GM19463 (cell line): ENCODE data around the gene UST.
A peak's percentile ranks its signal among the peaks of the same experiment; 100 is the strongest.

Source experiments
- ATAC-seq: cut with Tn5 transposase; IDR thresholded peaks from one replicate; pipeline ENCODE4 v1.9.1; 2021; ENCODE audit warnings: mild to moderate bottlenecking, moderate library complexity; ENCODE audit not compliant: unreplicated experiment

Gene UST

GRCh38 chr6:148746363-148747144 is at the start of gene UST:
UST (plus strand) TSS chr6:148747030; CDS start chr6:148747431, 401 bp downstream.
- peak; percentile 46 for ATAC-seq

- ATAC-seq = no peak
Measured at GRCh38 chr6:148697895-148698440, 48.9 kb upstream of the UST start.

- ATAC-seq = no peak
Measured at GRCh38 chr6:148698671-148699180, 48.1 kb upstream of the UST start.

GRCh38 chr6:148700047-148700715 is 46.6 kb upstream of the UST start:
- ATAC-seq = no peak

- peak; percentile 78 for ATAC-seq
Measured at GRCh38 chr6:148700741-148701311, 46.0 kb upstream of the UST start.

GRCh38 chr6:148701375-148701774 is 45.5 kb upstream of the UST start:
- peak; percentile 17 for ATAC-seq

- ATAC-seq = no peak
Measured at GRCh38 chr6:148703900-148704299, 42.9 kb upstream of the UST start.

GRCh38 chr6:148704400-148705246 is 42.2 kb upstream of the UST start:
- no peak for ATAC-seq

GRCh38 chr6:148708707-148709106 is 38.1 kb upstream of the UST start:
- no peak for ATAC-seq

GRCh38 chr6:148709577-148709976 is 37.3 kb upstream of the UST start:
- ATAC-seq = no peak

- no peak for ATAC-seq
Measured at GRCh38 chr6:148711833-148712654, 34.8 kb upstream of the UST start.

GRCh38 chr6:148713033-148713738 is 33.6 kb upstream of the UST start:
- no peak for ATAC-seq

- no peak for ATAC-seq
Measured at GRCh38 chr6:148713921-148714320, 32.9 kb upstream of the UST start.

GRCh38 chr6:148716811-148717210 is 30.0 kb upstream of the UST start:
- no peak for ATAC-seq

GRCh38 chr6:148720406-148720805 is 26.4 kb upstream of the UST start:
- ATAC-seq = no peak

GRCh38 chr6:148720897-148721296 is 25.9 kb upstream of the UST start:
- ATAC-seq = no peak

GRCh38 chr6:148723484-148723883 is 23.3 kb upstream of the UST start:
- no peak for ATAC-seq

- no peak for ATAC-seq
Measured at GRCh38 chr6:148724428-148724827, 22.4 kb upstream of the UST start.

- ATAC-seq = no peak
Measured at GRCh38 chr6:148727104-148727503, 19.7 kb upstream of the UST start.
